Nephron progenitor cell (in vitro differentiated cells): ENCODE results near the gene BBS9.

ENCODE experiments used
- DNase-seq: peaks from one replicate; pipeline ENCODE4 v3.0.0; 2021
- H3K27ac Mint-ChIP-seq: 2 replicates; pipeline ENCODE4 v1.8.0; 2021; ENCODE audit warnings: mild to moderate bottlenecking, moderate library complexity, mixed read lengths
- H3K27me3 Mint-ChIP-seq: 2 replicates; pipeline ENCODE4 v1.8.0; 2021; ENCODE audit warnings: mild to moderate bottlenecking, low read depth, mixed read lengths; ENCODE audit not compliant: poor library complexity
- H3K36me3 Mint-ChIP-seq: 2 replicates; pipeline ENCODE4 v1.8.0; 2021; ENCODE audit warnings: low read depth, mixed read lengths
- H3K4me1 Mint-ChIP-seq: 2 replicates; pipeline ENCODE4 v1.8.0; 2021; ENCODE audit warnings: mixed read lengths
- H3K4me3 Mint-ChIP-seq: 2 replicates; pipeline ENCODE4 v1.8.0; 2021; ENCODE audit warnings: mild to moderate bottlenecking, moderate library complexity, mixed read lengths
- H3K9me3 Mint-ChIP-seq: 2 replicates; pipeline ENCODE4 v1.8.0; 2021; ENCODE audit warnings: mild to moderate bottlenecking, moderate library complexity, mixed read lengths
- CTCF ChIP-seq: fragments of 200-600 bp; sonication (generic); IDR thresholded peaks from 2 replicates; pipeline ENCODE4 v1.5.0; 2021; ENCODE audit warnings: antibody characterized with exemption

BBS9 gene

DNA sequence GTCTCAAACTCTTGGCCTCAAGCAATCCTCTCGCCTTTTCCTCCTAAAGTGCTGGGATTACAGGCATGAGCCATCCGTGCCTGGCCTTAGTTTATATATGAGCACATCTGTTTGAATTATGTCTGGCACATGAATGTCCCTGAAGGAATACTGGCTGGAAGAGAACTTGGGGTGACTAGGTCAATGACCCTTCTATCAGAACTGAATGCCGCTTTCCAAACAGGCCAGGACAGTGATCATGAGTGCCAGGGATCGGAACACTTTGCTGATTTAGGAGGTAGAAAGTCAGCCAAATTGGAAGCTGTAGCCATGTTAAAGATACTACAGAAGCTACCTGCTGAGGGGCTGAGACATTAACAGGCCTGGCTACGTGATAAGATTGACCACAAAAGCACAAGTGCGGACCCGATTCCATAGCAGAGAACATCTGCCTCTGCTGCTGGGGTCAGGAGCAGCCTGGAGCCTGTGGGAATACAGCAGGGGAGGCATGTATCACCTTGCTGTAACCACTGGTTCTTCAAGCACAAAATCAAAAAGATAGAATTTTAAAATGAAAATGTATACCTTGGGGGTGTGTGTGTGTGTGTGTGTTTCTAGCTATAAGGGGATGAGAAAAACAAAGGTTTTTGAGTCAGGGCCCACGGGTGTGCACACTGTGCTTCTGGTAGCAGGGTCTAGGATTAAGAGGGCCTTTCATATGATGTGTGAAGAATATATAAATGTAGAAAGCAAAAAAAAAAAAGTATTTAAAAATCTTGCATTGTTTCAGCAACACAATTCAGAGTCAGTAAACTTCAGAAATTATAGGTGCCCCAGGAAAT, 293.7 kb downstream of the BBS9 start:
- no peaks in the 10 kb centered on the region for H3K9me3 Mint-ChIP-seq
- TF ChIP-seq CTCF, result no peak
- peaks cover 4% of the 10 kb centered on the region for H3K27me3 Mint-ChIP-seq
- H3K27ac Mint-ChIP-seq, result peak overlapping the region; percentile 90
- H3K4me3 Mint-ChIP-seq, result no peak overlapping the region
- no peaks in the 10 kb centered on the region for H3K36me3 Mint-ChIP-seq
- peaks cover 25% of the 10 kb centered on the region for H3K4me1 Mint-ChIP-seq
- DNase-seq, result no peak

- Mint-ChIP-seq H3K4me3 (no peak overlapping the region), H3K36me3 (no peaks in the 10 kb centered on the region), H3K9me3 (no peaks in the 10 kb centered on the region), H3K4me1 (peaks cover 19% of the 10 kb centered on the region), H3K27ac (no peak overlapping the region), H3K27me3 (peaks cover 4% of the 10 kb centered on the region)
- TF ChIP-seq CTCF, result peak; percentile 38
- peak; percentile 23 for DNase-seq
These were observed 294.3 kb downstream of the BBS9 start for GRCh38 chr7:33423646-33424020.

GRCh38 chr7:33425395-33425794, 296.0 kb downstream of the BBS9 start:
- H3K4me3 Mint-ChIP-seq, result no peak overlapping the region
- H3K27me3 Mint-ChIP-seq, result peaks cover 4% of the 10 kb centered on the region
- no peak for TF ChIP-seq CTCF
- H3K4me1 Mint-ChIP-seq, result peaks cover 14% of the 10 kb centered on the region
- H3K36me3 Mint-ChIP-seq, result no peaks in the 10 kb centered on the region
- no peak for DNase-seq
- H3K27ac Mint-ChIP-seq, result peak overlapping the region; percentile 44
- no peaks in the 10 kb centered on the region for H3K9me3 Mint-ChIP-seq

DNA sequence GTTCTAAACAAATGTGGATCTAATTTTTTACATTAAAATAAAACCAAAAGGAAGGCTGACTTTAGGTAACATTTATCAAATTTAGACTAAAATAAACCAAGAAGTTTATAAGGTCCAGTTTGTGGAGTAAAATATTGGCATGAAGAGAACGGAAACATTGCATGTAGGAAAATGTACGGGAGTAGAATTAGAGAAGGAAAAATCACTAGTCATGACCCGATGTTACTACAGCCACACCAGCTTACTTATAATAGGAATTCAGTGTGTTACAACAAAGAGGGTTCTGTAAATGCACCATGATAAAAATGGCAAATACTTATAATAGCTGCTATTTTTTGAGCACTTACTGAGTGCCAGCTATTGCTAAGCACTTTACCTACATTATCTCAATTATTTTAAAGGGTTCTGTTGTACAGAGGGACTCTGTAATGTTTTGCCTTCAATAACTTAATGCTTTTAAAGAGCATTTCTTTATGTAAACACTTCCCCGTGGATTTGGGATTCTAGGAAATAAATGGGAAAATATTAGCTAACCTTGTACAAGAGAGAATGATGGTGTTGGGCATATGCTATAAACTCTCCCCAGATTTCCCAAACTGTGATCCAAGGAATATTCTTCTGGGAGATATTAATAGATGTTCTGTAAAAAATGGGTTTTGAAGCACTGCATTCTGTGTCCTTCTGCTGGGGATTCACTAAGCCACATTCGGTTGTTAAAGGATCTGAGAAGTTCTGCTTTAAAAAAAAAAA, 296.7 kb downstream of the BBS9 start:
- no peaks in the 10 kb centered on the region for H3K9me3 Mint-ChIP-seq
- no peaks in the 10 kb centered on the region for H3K36me3 Mint-ChIP-seq
- DNase-seq, result no peak
- H3K4me1 Mint-ChIP-seq, result peaks cover 14% of the 10 kb centered on the region
- no peak overlapping the region for H3K4me3 Mint-ChIP-seq
- no peak overlapping the region for H3K27ac Mint-ChIP-seq
- H3K27me3 Mint-ChIP-seq, result peaks cover 4% of the 10 kb centered on the region
- TF ChIP-seq CTCF, result no peak

- TF ChIP-seq CTCF, result no peak
- Mint-ChIP-seq H3K36me3 (no peaks in the 10 kb centered on the region), H3K9me3 (no peaks in the 10 kb centered on the region), H3K4me3 (no peak overlapping the region), H3K4me1 (peaks cover 11% of the 10 kb centered on the region), H3K27ac (no peak overlapping the region), H3K27me3 (peaks cover 4% of the 10 kb centered on the region)
- DNase-seq, result no peak
These were observed 299.1 kb downstream of the BBS9 start for GRCh38 chr7:33428415-33428814.
